Measurements from ENCODE around the gene FOXR2. TPM values are rescaled to one million over a fixed set of nuclear protein-coding genes. Genes with fewer than 3 reads are reported as not detected.

FOXR2 gene
- total RNA-seq, 1 donor from 2014 or later = not detected

GRCh38 chrX:55648434-55648833, 25.2 kb downstream of the FOXR2 start:
- intact Hi-C loops (cut with DNase I) = no loop called here

GRCh38 chrX:55659931-55660330, 36.7 kb downstream of the FOXR2 start:
- H3K4me1 ChIP-seq = no peaks in the 10 kb centered on the region
- H3K4me3 ChIP-seq = no peak overlapping the region
- DNase-seq (ENCODE audit: low spot score in 2 of 2) = no peak
- H3K27ac ChIP-seq = no peak overlapping the region
- intact Hi-C loops (cut with DNase I) = no loop called here
- H3K9me3 ChIP-seq = no peaks in the 10 kb centered on the region
- no peaks in the 10 kb centered on the region for H3K27me3 ChIP-seq
- no peak for TF ChIP-seq CTCF (IDR thresholded peaks at IDR 0.05)
- H3K36me3 ChIP-seq = no peaks in the 10 kb centered on the region

More at GRCh38 chrX:55648434-55648833, 25.2 kb downstream of the FOXR2 start:
- Histone ChIP-seq H3K9me3 (no peaks in the 10 kb centered on the region), H3K27ac (no peak overlapping the region), H3K36me3 (no peaks in the 10 kb centered on the region), H3K4me1 (no peaks in the 10 kb centered on the region), H3K4me3 (no peak overlapping the region), H3K27me3 (no peaks in the 10 kb centered on the region)
- no peak for TF ChIP-seq CTCF (IDR thresholded peaks at IDR 0.05)
- DNase-seq (ENCODE audit: low spot score in 2 of 2) = no peak

- Histone ChIP-seq H3K27me3 (no peaks in the 10 kb centered on the region), H3K4me3 (no peak overlapping the region), H3K4me1 (no peaks in the 10 kb centered on the region), H3K36me3 (no peaks in the 10 kb centered on the region), H3K9me3 (peaks cover 0 to 15% of the 10 kb centered on the region in 2 donors), H3K27ac (no peak overlapping the region)
- DNase-seq (ENCODE audit: low spot score in 2 of 2) = no peak
- intact Hi-C loops (cut with DNase I) = no loop called here
- no peak for TF ChIP-seq CTCF (IDR thresholded peaks at IDR 0.05)
These were observed 40.4 kb downstream of the FOXR2 start for GRCh38 chrX:55663584-55663983.

GRCh38 chrX:55668084-55668483, 44.9 kb downstream of the FOXR2 start:
- no peak for TF ChIP-seq CTCF (IDR thresholded peaks at IDR 0.05)
- no peaks in the 10 kb centered on the region for H3K4me1 ChIP-seq
- H3K27me3 ChIP-seq = no peaks in the 10 kb centered on the region
- no peaks in the 10 kb centered on the region for H3K36me3 ChIP-seq
- peaks cover 0 to 15% of the 10 kb centered on the region in 2 donors for H3K9me3 ChIP-seq
- no peak overlapping the region for H3K27ac ChIP-seq
- no peak overlapping the region for H3K4me3 ChIP-seq
- DNase-seq (ENCODE audit: low spot score in 2 of 2) = no peak
- intact Hi-C loops (cut with DNase I) = no loop called here

Other genes starting within 250 kb of the FOXR2 start
- 37.3 TPM for gene MAGEH1, start 171.3 kb upstream of the FOXR2 start, total RNA-seq
- 9.0 TPM for gene USP51, start 133.6 kb upstream of the FOXR2 start, total RNA-seq
- 9.9 TPM for gene RRAGB, start 94.3 kb downstream of the FOXR2 start, total RNA-seq

All from ascending aorta (tissue), 2 donors.